ENCODE measurements around the gene GGN.
"Not testable (repeated sequence)": the region's sequence is repeated elsewhere in the genome, so short reads cannot be mapped to it uniquely, and the experiment has no call there.

GGN gene

DNA sequence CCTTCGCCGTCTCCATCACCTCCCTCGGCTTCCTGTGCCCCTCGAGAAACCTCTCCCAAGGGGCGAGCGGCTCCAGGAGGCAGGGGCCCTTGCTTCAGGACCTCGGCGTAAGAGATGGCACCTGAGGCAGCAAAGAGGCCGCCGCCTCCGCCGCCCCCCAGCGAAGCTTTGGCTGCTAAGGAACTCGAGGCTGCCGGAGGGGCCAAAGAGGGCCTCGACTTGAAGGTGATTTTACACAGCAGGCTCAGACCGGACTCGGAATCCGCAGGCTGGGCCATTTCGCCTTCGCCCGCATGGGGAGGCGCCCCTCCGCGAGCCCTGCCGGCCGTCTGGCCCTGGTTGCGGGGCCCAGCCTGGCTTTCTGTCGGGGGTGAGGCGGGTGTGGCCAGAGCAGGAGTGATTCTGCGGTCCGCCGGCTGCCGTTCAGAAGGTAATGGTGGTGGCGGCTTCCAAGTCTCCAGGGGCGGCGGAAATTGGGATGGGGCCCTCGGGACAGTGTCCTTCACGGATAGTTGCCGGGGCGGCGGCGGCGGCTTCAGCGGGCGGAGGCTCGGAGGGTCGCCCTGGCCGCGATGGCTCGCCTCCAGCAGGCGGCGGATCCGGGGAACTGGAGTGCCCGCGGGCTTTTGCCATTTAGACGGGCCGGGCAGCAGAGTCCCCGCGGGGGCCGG lies 1.4 kb downstream of the GGN start:
- no peak for DNase-seq

DNA sequence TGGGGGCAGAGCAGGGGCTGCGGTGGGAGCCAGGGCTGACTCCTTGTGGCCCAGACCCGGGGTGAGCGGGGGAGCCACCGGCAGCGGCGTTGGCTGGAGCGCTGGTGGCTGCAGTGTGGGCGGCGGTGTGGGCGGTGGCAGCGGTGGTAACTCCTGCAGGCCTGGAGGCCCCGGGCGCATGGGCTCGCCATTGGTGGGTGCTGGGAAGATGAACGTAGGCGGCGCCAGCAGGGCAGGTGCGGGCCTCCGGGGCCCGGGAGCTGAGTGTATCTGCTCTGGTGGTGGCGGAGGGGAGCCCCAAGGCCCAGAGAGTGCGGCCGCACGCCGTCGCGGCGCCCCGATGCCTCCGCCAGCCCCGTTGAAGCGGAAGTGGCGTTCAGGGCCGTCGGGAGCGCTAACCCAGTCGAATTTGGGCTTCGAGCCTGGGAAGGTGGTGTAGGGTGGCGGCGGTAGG lies 2.0 kb downstream of the GGN start:
- DNase-seq, result no peak

DNA sequence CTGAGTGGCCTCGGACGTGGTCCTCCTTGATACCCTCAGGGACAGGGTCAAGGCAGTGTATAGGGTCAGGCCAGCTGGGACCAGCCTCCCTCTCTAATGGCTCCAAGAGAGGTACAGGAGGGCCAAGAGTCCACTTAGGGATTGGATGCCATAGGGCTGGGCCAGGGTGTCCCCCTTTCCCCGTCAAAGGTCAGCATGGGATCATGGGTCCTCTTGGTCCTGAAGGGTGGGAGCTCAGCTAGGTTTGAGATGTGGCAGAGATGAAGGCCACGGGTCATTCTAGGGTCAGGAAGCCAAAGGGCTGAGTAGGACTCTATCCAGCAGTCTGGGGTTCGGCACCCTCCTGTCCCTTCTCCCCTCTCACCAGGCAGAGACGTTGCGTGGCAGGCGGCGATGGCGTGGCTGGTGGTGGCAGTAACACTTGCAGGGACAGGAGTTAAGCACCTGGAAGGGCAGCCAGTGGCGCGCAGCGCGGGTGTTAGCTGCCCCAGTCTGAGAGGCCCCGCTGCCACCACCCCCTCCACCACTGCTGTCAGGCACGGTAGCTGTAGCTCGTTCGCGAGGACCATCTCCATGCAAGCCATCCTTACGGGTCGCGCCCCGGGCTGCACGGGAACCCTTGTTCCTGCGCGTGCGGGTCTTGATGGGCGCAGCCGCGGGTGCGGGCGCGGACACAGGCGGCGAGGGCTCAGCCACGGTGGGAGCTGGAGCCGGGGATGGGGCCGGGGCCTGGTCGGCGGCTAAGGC lies 2.6 kb downstream of the GGN start:
- DNase-seq, result no peak

DNA sequence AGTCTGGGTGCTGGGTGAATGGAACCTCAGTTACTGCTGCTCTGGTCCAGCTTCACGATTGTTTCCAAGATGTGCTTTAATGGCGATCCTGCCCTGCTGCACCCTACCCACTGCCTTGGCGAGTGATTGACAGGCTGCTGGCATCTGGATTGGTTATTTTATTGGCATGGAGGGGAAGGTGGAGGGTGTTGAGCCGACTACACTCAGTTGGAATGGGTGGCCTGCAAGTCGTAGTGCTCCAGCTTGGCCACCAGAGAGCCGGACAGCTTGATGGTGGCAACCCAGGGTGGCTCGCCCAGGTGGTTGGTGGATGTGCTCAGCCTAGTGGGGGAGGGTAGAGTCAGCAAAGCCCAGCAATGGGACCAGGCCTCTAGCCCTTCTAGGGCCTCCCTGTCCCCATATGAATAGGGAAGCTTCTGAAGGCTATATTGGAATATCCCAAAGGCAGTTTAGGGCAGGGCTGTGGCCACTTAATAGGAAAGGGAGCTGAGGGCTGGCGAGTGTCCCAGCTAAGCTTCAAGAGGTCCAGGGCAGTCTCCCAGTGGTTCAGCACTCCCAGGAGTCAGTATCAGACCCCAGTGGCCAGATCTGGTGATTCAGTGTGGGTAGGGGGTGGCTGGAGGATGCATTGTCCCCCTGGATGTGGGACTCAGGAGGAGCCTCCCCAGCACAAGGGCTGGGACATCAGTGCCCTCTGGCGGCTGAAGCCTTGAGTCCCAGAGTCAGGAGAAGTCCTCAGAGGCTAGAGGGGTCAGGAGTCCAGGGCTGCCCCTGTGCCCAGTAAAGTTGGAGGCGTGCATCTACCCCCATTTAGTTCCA lies 3.4 kb downstream of the GGN start:
- no peak for DNase-seq

- no peak for DNase-seq
These were observed 4.1 kb downstream of the GGN start for GRCh38 chr19:38383743-38384142.

GRCh38 chr19:38383184-38383583 lies 4.7 kb downstream of the GGN start:
- no peak for DNase-seq

DNA sequence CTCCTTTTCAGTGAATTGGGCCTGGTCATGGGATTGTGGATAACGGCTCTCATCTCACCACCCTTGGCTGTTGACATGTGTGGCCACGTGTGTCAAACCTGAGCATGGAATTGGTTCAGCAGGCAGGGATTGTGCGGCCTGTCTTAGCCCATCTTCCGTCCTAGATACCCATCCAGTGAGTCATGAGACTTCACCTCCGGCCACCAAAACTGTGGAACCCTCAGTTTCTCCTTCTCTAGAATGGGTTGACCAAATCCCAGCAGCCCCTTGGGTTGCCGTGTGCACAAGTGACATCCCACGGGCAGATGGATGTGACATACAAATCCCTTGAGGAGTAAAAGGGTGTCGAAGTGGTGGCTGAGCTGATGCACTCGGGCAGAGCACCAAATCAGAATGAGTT lies 6.7 kb downstream of the GGN start:
- no peak for DNase-seq

- DNase-seq, result no peak
These were observed 9.0 kb downstream of the GGN start for GRCh38 chr19:38378866-38379265.

- no peak for DNase-seq
These were observed 10.8 kb downstream of the GGN start for GRCh38 chr19:38377052-38377451.

- no peak for DNase-seq
These were observed 11.3 kb downstream of the GGN start for GRCh38 chr19:38376576-38376975.

- no peak for DNase-seq
These were observed 12.1 kb downstream of the GGN start for GRCh38 chr19:38375748-38376147.

DNA sequence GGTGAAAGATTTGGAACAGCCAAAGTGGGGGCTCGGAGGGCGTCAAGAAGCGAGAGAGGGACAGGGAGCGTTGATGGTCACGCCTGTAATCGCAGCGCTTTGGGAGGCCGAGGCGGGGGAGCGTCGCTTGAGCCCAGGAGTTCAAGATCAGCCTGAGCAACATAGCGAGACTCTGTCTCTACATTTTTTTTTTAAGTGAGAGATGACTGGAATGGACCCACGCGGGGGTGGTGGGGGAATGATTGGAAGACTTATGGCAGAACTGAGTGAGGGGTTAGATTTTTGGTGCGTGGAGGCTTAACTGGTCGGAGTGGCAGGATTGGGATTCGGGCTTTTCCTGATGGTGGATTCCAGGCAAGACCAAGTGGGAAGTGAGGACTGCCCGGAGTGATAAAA lies 12.7 kb downstream of the GGN start:
- no peak for DNase-seq

DNA sequence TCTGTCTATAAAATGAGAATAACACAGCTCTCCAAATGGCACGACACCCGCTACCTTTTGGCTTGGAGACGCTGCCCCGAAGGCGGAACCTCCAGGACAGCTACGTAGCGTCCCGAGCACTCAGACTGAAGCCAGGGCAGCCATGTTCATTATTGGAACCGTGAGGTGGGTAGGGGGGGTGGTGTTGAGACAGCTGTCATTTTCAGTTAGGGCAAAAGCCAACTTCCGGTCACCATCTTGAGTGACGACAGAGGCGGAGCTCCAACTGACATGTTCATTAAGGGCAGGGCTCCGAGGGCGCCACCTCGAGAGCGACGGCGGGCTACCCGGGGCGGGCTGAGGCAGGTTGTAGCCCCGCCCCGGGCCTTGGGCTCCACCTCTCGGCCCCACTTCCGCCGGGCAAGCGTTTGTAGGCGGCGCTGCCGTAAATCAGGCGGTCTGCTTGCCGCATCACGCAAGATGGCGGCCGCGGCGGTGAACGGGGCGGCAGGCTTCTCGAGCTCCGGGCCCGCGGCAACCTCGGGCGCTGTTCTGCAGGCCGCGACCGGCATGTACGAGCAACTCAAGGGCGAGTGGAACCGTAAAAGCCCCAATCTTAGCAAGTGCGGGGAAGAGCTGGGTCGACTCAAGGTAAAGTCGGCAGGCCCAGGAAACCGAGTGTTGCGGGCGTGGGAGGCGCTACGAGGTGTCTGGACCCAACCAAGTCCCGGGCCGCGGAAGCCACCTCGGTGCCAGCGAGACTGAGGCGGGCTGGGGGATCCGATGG lies 13.3 kb downstream of the GGN start, which contains the start of gene PSMD8:
Gene PSMD8, plus strand, starts transcription at position 240 of the 766 bp plus-strand sequence. Its CDS starts 31 bp downstream, at position 271.
- DNase-seq, result peak; percentile 98

- no peak for DNase-seq
These were observed 13.9 kb downstream of the GGN start for GRCh38 chr19:38373907-38374331.

GRCh38 chr19:38371081-38371480 lies 16.8 kb downstream of the GGN start:
- no peak for DNase-seq

GRCh38 chr19:38370299-38370698 lies 17.5 kb downstream of the GGN start:
- DNase-seq, result peak; percentile 16

GRCh38 chr19:38369584-38369983 lies 18.2 kb downstream of the GGN start:
- no peak for DNase-seq

GRCh38 chr19:38367041-38367440 lies 20.8 kb downstream of the GGN start:
- no peak for DNase-seq

DNA sequence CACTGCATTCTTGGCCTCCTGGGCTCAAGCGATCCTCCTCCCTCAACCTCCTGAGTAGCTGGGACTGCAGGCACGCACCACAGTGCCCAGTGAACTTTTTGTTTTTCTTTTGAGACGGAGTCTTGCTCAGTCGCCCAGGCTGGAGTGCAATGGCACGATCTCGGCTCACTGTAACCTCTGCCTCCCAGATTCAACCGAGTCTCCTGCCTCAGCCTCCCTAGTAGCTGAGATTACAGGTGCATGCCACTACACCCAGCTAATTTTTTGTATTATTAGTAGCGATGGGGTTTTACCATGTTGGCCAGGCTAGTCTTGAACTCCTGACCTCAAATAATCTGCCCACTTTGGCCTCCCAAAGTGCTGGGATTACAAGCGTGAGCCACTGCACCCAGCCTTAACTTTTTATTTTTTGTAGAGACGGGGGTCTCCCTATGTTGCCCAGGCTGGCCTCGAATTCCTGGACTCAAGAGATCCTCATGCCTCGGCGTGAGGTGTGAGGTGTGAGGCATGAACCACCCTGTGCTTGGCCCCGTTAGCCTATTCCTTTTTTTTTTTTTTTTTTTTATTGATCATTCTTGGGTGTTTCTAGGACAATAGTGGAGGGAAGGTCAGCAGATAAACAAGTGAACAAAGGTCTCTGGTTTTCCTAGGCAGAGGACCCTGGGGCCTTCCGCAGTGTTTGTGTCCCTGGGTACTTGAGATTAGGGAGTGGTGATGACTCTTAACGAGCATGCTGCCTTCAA lies 24.7 kb downstream of the GGN start:
- DNase-seq, result not testable (repeated sequence)

DNA sequence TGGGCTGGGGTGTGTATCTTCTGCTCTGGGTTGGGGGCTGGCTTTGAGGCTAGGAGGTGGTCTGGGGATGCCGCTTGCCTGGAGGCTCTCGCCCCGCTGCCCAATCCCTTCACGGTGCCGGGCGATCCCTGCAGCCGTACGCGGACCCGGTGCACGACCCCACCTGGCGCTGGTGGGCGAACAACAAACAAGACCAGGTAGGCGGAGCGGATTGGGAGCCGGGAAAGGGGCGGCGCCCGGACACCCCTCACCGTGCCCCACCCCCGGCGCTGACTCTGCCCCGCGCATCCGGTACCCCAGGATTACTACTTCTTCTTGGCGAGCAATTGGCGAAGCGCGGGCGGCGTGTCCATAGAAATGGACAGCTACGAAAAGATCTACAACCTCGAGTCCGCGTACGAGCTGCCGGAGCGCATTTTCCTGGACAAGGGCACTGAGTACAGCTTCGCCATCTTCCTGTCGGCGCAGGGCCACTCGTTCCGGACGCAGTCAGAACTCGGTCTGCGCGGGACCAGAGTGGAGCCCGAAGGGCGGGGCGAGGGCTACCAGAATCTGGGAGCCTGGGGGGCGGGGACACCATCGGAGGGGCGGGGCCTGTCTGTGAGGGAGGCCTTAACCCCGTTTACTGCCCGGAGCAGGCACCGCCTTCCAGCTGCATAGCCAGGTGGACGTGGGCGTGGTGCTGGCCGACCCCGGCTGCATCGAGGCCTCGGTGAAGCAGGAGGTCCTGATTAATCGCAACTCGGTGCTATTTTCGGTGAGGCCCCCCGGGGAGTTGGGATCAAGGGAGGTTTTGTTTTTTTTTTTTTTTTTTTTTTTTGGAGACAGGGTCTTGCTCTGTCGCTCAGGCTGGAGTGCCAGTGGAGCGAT lies 25.5 kb downstream of the GGN start:
- peak; percentile 20 for DNase-seq

DNA sequence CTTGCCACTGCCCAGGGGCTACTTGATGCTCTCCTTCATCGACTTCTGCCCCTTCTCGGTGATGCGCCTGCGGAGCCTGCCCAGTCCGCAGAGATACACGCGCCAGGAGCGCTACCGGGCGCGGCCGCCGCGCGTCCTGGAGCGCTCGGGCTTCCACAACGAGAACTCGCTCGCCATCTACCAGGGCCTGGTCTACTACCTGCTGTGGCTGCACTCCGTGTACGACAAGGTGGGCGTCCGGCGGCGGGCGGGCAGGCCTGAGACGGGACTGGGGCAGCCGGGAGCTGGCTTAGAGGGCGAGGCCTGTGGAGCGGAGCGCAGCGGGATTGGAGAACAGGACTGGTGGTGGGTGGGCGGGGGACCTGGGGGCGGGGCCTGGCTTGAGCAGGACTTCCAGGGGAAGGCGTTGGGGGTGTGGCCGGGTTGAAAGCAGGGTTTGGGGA lies 26.2 kb downstream of the GGN start:
- peak; percentile 52 for DNase-seq

All from NCI-H446 treated with DMSO at 0.1 percent for 48 hours (cell line).